ENCODE results near the gene COL4A2. TPM values are rescaled to one million over a fixed set of nuclear protein-coding genes. Genes with fewer than 3 reads are reported as not detected.
A peak's percentile ranks its signal among the peaks of the same experiment; 100 is the strongest.

COL4A2 gene
- polyA plus RNA-seq, 2 of the 4 experiments (the other 2 are of a cell fraction), result 46.9 to 119 TPM

GRCh38 chr13:110400786-110401533, 93.9 kb downstream of the COL4A2 start:
- ChIA-PET POLR2A (no interaction called here), CTCF (interaction anchor here (2.1 kb wide), 1 partner anchor 11 kb away, joined by 10 read pairs; no protein-coding TSS in a partner anchor)
- WGBS (ENCODE audit: missing lambda C conversion rate), result 92% methylated on average over 3 of the region's 3 CpGs
- no peak for FAIRE-seq
- H3K4me2 ChIP-seq, result no peak overlapping the region
- no peak overlapping the region for H3K27ac ChIP-seq
- DNase-seq (ENCODE audit: low read depth in 1 of 2, low spot score in 1 of 2), result no peak
- H3K4me1 ChIP-seq, result peaks cover 31% of the 10 kb centered on the region
- H3K4me3 ChIP-seq, result no peak overlapping the region
- no peak for ATAC-seq
- TF ChIP-seq CBX2 (IDR thresholded peaks at IDR 0.05; ENCODE audit: borderline replicate concordance, low read depth), result no peak
- TF ChIP-seq NR3C1 (IDR thresholded peaks at IDR 0.05), result no peak
- no peak for TF ChIP-seq RCOR1 (IDR thresholded peaks at IDR 0.05; ENCODE audit: low read depth, low read length)
- no peak for TF ChIP-seq EP300 (IDR thresholded peaks at IDR 0.05)
- no peak for TF ChIP-seq HEYL (CRISPR knock-in tag; IDR thresholded peaks at IDR 0.05)
- TF ChIP-seq MYC (IDR thresholded peaks at IDR 0.05; ENCODE audit: borderline replicate concordance, low read length), result no peak
- TF ChIP-seq, protein P1, sequence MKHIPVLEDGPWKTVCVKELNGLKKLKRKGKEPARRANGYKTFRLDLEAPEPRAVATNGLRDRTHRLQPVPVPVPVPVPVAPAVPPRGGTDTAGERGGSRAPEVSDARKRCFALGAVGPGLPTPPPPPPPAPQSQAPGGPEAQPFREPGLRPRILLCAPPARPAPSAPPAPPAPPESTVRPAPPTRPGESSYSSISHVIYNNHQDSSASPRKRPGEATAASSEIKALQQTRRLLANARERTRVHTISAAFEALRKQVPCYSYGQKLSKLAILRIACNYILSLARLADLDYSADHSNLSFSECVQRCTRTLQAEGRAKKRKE (CRISPR knock-in tag; IDR thresholded peaks at IDR 0.05; ENCODE audit: low read depth), result no peak
- TF ChIP-seq ZC3H11A (IDR thresholded peaks at IDR 0.05), result no peak
- no peaks in the 10 kb centered on the region for H3K9me3 ChIP-seq

DNA sequence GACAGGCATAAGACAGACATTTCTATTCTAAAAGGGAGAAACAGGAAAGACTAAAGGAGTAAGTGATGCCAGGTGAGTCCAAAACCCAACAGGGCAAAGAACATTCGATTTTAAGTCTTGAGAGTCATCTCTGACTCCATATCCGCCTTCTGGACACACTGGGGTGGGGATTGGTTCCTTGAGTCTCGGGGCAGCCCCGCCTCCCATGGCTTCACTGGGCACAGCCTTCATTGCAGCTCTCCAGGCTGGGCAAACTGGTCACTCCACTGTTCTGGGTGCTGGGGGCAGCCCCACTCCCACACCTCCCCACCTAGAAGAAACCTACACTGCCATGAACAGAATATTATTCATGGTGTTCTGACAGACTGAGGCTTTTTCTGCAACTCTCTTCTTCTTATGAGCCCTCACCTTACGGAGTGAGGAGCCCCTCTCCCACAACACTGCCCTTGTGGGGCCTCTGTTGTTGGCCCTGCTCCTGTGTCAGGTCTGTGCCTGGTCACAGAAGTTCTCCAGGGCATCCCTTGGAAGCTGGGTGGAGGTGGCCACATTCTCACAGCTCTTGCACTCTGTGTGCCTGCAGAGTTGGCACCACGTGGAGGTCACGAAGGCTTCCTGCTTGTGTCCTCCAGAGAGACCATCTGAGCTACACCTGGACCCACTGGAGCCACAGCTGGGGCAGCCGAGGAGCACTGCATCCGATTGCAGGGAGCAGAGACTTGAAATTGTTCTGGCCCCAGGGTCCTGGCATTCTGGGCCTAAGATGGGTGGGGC, 95.4 kb downstream of the COL4A2 start:
- Histone ChIP-seq H3K9me3 (no peaks in the 10 kb centered on the region), H3K4me1 (peaks cover 15% of the 10 kb centered on the region), H3K4me2 (no peak overlapping the region), H3K27ac (peak overlapping the region in 1 of 2 experiments; percentile 34; a peak in 2 of 6 replicates), H3K4me3 (no peak overlapping the region)
- TF ChIP-seq ZSCAN20 (CRISPR knock-in tag; IDR thresholded peaks at IDR 0.05), result no peak
- TF ChIP-seq JUN (IDR thresholded peaks at IDR 0.05), result no peak
- no peak for TF ChIP-seq RNF2 (IDR thresholded peaks at IDR 0.05; ENCODE audit: borderline replicate concordance, low read depth)
- TF ChIP-seq, protein P2, sequence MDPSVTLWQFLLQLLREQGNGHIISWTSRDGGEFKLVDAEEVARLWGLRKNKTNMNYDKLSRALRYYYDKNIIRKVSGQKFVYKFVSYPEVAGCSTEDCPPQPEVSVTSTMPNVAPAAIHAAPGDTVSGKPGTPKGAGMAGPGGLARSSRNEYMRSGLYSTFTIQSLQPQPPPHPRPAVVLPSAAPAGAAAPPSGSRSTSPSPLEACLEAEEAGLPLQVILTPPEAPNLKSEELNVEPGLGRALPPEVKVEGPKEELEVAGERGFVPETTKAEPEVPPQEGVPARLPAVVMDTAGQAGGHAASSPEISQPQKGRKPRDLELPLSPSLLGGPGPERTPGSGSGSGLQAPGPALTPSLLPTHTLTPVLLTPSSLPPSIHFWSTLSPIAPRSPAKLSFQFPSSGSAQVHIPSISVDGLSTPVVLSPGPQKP (IDR thresholded peaks at IDR 0.05; ENCODE audit: low read depth, low read length), result no peak
- TF ChIP-seq EHMT2 (IDR thresholded peaks at IDR 0.05; ENCODE audit: low read depth), result no peak
- TF ChIP-seq, protein P3, sequence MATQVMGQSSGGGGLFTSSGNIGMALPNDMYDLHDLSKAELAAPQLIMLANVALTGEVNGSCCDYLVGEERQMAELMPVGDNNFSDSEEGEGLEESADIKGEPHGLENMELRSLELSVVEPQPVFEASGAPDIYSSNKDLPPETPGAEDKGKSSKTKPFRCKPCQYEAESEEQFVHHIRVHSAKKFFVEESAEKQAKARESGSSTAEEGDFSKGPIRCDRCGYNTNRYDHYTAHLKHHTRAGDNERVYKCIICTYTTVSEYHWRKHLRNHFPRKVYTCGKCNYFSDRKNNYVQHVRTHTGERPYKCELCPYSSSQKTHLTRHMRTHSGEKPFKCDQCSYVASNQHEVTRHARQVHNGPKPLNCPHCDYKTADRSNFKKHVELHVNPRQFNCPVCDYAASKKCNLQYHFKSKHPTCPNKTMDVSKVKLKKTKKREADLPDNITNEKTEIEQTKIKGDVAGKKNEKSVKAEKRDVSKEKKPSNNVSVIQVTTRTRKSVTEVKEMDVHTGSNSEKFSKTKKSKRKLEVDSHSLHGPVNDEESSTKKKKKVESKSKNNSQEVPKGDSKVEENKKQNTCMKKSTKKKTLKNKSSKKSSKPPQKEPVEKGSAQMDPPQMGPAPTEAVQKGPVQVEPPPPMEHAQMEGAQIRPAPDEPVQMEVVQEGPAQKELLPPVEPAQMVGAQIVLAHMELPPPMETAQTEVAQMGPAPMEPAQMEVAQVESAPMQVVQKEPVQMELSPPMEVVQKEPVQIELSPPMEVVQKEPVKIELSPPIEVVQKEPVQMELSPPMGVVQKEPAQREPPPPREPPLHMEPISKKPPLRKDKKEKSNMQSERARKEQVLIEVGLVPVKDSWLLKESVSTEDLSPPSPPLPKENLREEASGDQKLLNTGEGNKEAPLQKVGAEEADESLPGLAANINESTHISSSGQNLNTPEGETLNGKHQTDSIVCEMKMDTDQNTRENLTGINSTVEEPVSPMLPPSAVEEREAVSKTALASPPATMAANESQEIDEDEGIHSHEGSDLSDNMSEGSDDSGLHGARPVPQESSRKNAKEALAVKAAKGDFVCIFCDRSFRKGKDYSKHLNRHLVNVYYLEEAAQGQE (IDR thresholded peaks at IDR 0.05), result no peak
- no peak for TF ChIP-seq TP53 (CRISPR knock-in tag; IDR thresholded peaks at IDR 0.05)
- no peak for TF ChIP-seq EHF (CRISPR knock-in tag; IDR thresholded peaks at IDR 0.05)
- no peak for TF ChIP-seq ZFP36 (IDR thresholded peaks at IDR 0.05; ENCODE audit: borderline replicate concordance, partially characterized antibody)
- no peak for TF ChIP-seq HOXB5 (CRISPR knock-in tag; IDR thresholded peaks at IDR 0.05)
- no peak for TF ChIP-seq FOXS1 (CRISPR knock-in tag; IDR thresholded peaks at IDR 0.05)
- TF ChIP-seq USF2 (IDR thresholded peaks at IDR 0.05), result no peak
- no peak for TF ChIP-seq SMC3 (IDR thresholded peaks at IDR 0.05)
- no peak for TF ChIP-seq KDM1A (IDR thresholded peaks at IDR 0.05; ENCODE audit: low read depth)
- TF ChIP-seq ESRRA (IDR thresholded peaks at IDR 0.05; ENCODE audit: borderline replicate concordance, low read length), result no peak
- no peak for TF ChIP-seq NPAS2 (CRISPR knock-in tag; IDR thresholded peaks at IDR 0.05; ENCODE audit: borderline replicate concordance)
- TF ChIP-seq MYC (IDR thresholded peaks at IDR 0.05; ENCODE audit: borderline replicate concordance, low read length), result no peak
- DNase-seq (ENCODE audit: low read depth in 1 of 2, low spot score in 1 of 2) (no peak), ATAC-seq (no peak), FAIRE-seq (no peak)
- POLR2A ChIA-PET, result no interaction called here
- CTCF ChIA-PET, result interaction anchor here (0.6 to 2.1 kb wide), 2 partner anchors 10 to 38 kb away, joined by 3 to 10 read pairs; no protein-coding TSS in a partner anchor
- WGBS (ENCODE audit: missing lambda C conversion rate), result 87% methylated on average over 6 of the region's 9 CpGs
